ENCODE measurements around the gene RHOG. TPM values are rescaled to one million over a fixed set of nuclear protein-coding genes. Genes with fewer than 3 reads are reported as not detected.
"Not testable (repeated sequence)": the region's sequence is repeated elsewhere in the genome, so short reads cannot be mapped to it uniquely, and the experiment has no call there.

RHOG gene
- total and polyA plus RNA-seq, 9 of the 15 experiments (the other 6 are each of a cell fraction or from before 2014, with no cell fraction given): 22.6 to 162 (median 80.3) TPM

- H3K9me3 ChIP-seq (replicated peaks; ENCODE audit: control insufficient read depth, insufficient read depth, low read depth, low read length): no peaks in the 10 kb centered on the region
- peaks cover 100% of the 10 kb centered on the region for H3K79me2 ChIP-seq (ENCODE audit: control insufficient read depth, insufficient read depth, low read length)
- no peaks in the 10 kb centered on the region for H4K20me1 ChIP-seq (replicated peaks; ENCODE audit: control insufficient read depth, insufficient read depth, low read length)
- intact Hi-C loops (cut with micrococcal nuclease) (no loop called here), in situ Hi-C loops (cut with MboI) (no loop called here)
- H3K27ac ChIP-seq (ENCODE audit: extremely low read depth, low read depth, low read length): peak overlapping the region; percentile 8; the same call in 1 of the 3 replicates
- ChIA-PET CTCF (ENCODE audit: low intra/inter-chr PET ratio) (no interaction called here), POLR2A (interaction anchor here (1.4 kb wide), 1 partner anchor 12 kb away, joined by 5 read pairs; no protein-coding TSS in a partner anchor)
- TF ChIP-seq CBX3 (IDR thresholded peaks at IDR 0.05; ENCODE audit: borderline replicate concordance in 1 of 2, low read length in 2 of 2): no peak
- H3K27me3 ChIP-seq (ENCODE audit: control insufficient read depth in 2 of 2, insufficient read depth in 2 of 2, low read length in 2 of 2): no peaks in the 10 kb centered on the region
- no peak overlapping the region for H3K4me3 ChIP-seq
- H3K4me1 ChIP-seq (replicated peaks in 1 of 2; ENCODE audit: control insufficient read depth in 2 of 2, insufficient read depth in 2 of 2, low read length in 2 of 2): peaks cover 25 to 68% of the 10 kb centered on the region in 2 experiments
- no peak overlapping the region for H3K4me2 ChIP-seq (ENCODE audit: insufficient read depth, low read length)
- no peak for ATAC-seq
- no peak overlapping the region for H2AFZ ChIP-seq (ENCODE audit: low read depth, low read length)
- 19% methylated on average over 1 of the region's 1 CpG for WGBS (ENCODE audit: insufficient coverage, low coverage, missing lambda C conversion rate)
- no peak for DNase-seq (ENCODE audit: extremely low read depth in 1 of 4, low spot score in 3 of 4)
- no peaks in the 10 kb centered on the region for H3K9me1 ChIP-seq (ENCODE audit: control insufficient read depth, insufficient read depth, low read length)
- no peaks in the 10 kb centered on the region for H3K36me3 ChIP-seq (ENCODE audit: control insufficient read depth, insufficient read depth, low read length)
- BruUV-seq (replicated peaks): no TSS peak
- no peak overlapping the region for H3K9ac ChIP-seq (ENCODE audit: insufficient read depth in 1 of 2, low read depth in 2 of 2, low read length in 2 of 2)
- FAIRE-seq: no peak
Observed at GRCh38 chr11:3861683-3862082, 20.9 kb upstream of the RHOG start.

- not testable (repeated sequence) for H2AFZ ChIP-seq (ENCODE audit: low read depth, low read length); H3K4me3 ChIP-seq
- ATAC-seq: peak; percentile 71
- TF ChIP-seq EGR1 (conservative IDR thresholded peaks at IDR 0.05) (0 out of 2 replicates have a peak, but pooled peaks have one; percentile 34), NCOR1 (IDR thresholded peaks at IDR 0.05) (peak; percentile 29; the same call in 1 of the 2 replicates), DPF2 (IDR thresholded peaks at IDR 0.05) (0 out of 2 replicates have a peak, but pooled peaks have one; percentile 32), ARID1B (IDR thresholded peaks at IDR 0.05) (0 out of 2 replicates have a peak, but pooled peaks have one; percentile 21), SMARCA4 (IDR thresholded peaks at IDR 0.05) (0 out of 2 replicates have a peak, but pooled peaks have one; percentile 28), FOXK2 (conservative IDR thresholded peaks at IDR 0.05 in 1 of 2, IDR thresholded peaks at IDR 0.05 in 1 of 2; ENCODE audit: low read depth in 2 of 2) (peak in 1 of 2 experiments; percentile 9; a peak in 1 of 4 replicates), CREB3L1 (IDR thresholded peaks at IDR 0.05; ENCODE audit: borderline replicate concordance, low read depth) (0 out of 2 replicates have a peak, but pooled peaks have one; percentile 4), SMAD4 (CRISPR knock-in tag; conservative IDR thresholded peaks at IDR 0.05) (peak; percentile 55; the same call in 1 of the 2 replicates), BCOR (IDR thresholded peaks at IDR 0.05) (peak; percentile 80), HLTF (IDR thresholded peaks at IDR 0.05) (peak; percentile 61; the same call in 1 of the 2 replicates), EHMT2 (IDR thresholded peaks at IDR 0.05) (0 out of 2 replicates have a peak, but pooled peaks have one; percentile 50), HMBOX1 (IDR thresholded peaks at IDR 0.05) (0 out of 2 replicates have a peak, but pooled peaks have one; percentile 64), LARP7 (IDR thresholded peaks at IDR 0.05) (peak; percentile 65; the same call in 1 of the 2 replicates)
Observed at GRCh38 chr11:3860898-3861393, 20.2 kb upstream of the RHOG start.

More at GRCh38 chr11:3860898-3861393, 20.2 kb upstream of the RHOG start:
- CTCF ChIA-PET (ENCODE audit: low intra/inter-chr PET ratio); H4K20me1 ChIP-seq (replicated peaks; ENCODE audit: control insufficient read depth, insufficient read depth, low read length); intact Hi-C loops (cut with micrococcal nuclease); H3K27me3 ChIP-seq (ENCODE audit: control insufficient read depth in 2 of 2, insufficient read depth in 2 of 2, low read length in 2 of 2); BruUV-seq (replicated peaks); H3K9me1 ChIP-seq (ENCODE audit: control insufficient read depth, insufficient read depth, low read length); H3K9me3 ChIP-seq (replicated peaks; ENCODE audit: control insufficient read depth, insufficient read depth, low read depth, low read length); in situ Hi-C loops (cut with MboI); H3K36me3 ChIP-seq (ENCODE audit: control insufficient read depth, insufficient read depth, low read length): not testable (repeated sequence)
- Histone ChIP-seq H3K4me1 (replicated peaks in 1 of 2; ENCODE audit: control insufficient read depth in 2 of 2, insufficient read depth in 2 of 2, low read length in 2 of 2) (peaks cover 23 to 62% of the 10 kb centered on the region in 2 experiments), H3K4me2 (ENCODE audit: insufficient read depth, low read length) (peak overlapping the region; percentile 82), H3K9ac (ENCODE audit: insufficient read depth in 1 of 2, low read depth in 2 of 2, low read length in 2 of 2) (peak overlapping the region; percentile 38 to 77; a peak in 3 of 4 replicates), H3K27ac (ENCODE audit: extremely low read depth, low read depth, low read length) (peak overlapping the region; percentile 69), H3K79me2 (ENCODE audit: control insufficient read depth, insufficient read depth, low read length) (peaks cover 100% of the 10 kb centered on the region)
- peak in 3 of 4 experiments; percentile 33 to 77 (median 67) for DNase-seq (ENCODE audit: extremely low read depth in 1 of 4, low spot score in 3 of 4)
- WGBS (ENCODE audit: insufficient coverage, low coverage, missing lambda C conversion rate): 50% methylated on average over 4 of the region's 4 CpGs
- POLR2A ChIA-PET: interaction anchor here (0.6 to 1.4 kb wide), 2 partner anchors 13 to 774 kb away, joined by 3 to 5 read pairs; no protein-coding TSS in a partner anchor
- FAIRE-seq: peak; percentile 62

Measured in K562 (cell line).